HCT116 (cell line): ENCODE data around the gene SCAF8. TPM values are rescaled to one million over a fixed set of nuclear protein-coding genes. Genes with fewer than 3 reads are reported as not detected.
A peak's percentile ranks its signal among the peaks of the same experiment; 100 is the strongest.

Experiments used
- ATAC-seq: fragments of 200-7000 bp; cut with Tn5 transposase; 2 replicates; pipeline ENCODE4 v1.9.1; 2020; ENCODE audit warnings: mild to moderate bottlenecking, moderate library complexity
- BruUV-seq: library from RNA; stranded (reverse); fragments of 400-500 nt; replicated peaks from 2 replicates; lab custom pipeline; 2021; lab: Mats Ljungman, UMichigan
- CTCF ChIA-PET: fragments of 300-600 bp; sonication (Branson Sonifier 250); formaldehyde crosslinking; loops from one replicate; lab custom pipeline; 2021; ENCODE audit warnings: antibody characterized with exemption; lab: Charles Lee
- POLR2A ChIA-PET: fragments of 300-600, 350-600 bp; sonication (Branson Sonifier 250); formaldehyde crosslinking; loops from one replicate; lab custom pipeline; 2021; ENCODE audit warnings: antibody characterized with exemption; lab: Charles Lee
- RAD21 ChIA-PET, 2 experiments: fragments of 300-600 bp; sonication (Branson Sonifier 250); formaldehyde crosslinking; loops; one replicate each; lab custom pipeline; 2023; ENCODE audit warnings: low total read pairs in 2 of 2; ENCODE audit not compliant: uncharacterized antibody in 2 of 2, unreplicated experiment in 2 of 2, low non-redundant PET in 1 of 2; lab: Charles Lee
- DNase-seq: peaks from one replicate; pipeline ENCODE4 v3.0.0-alpha.2; 2010; ENCODE audit warnings: low read depth, low spot score
- H2AFZ ChIP-seq: fragments of 200-600 bp; shearing (Covaris generic), sonication (generic); 2 replicates; pipeline ENCODE4 v1.6.1; 2017; ENCODE audit warnings: low read depth, mixed run types, mixed read lengths, antibody characterized with exemption, low read length; ENCODE audit not compliant: poor library complexity, severe bottlenecking
- H3K27ac ChIP-seq: 2 replicates; pipeline ENCODE4 v1.5.1; 2012; ENCODE audit warnings: low read depth, low read length
- H3K27me3 ChIP-seq: fragments of 200-600 bp; sonication (generic); 2 replicates; pipeline ENCODE4 v1.6.1; 2016; ENCODE audit warnings: mixed run types, low read length, mixed read lengths; ENCODE audit not compliant: insufficient read depth
- H3K36me3 ChIP-seq, 2 experiments: fragments of 200-500 bp in 1 of 2; fragments of 200-600 bp in 1 of 2; sonication (Bioruptor generic) in 1 of 2; sonication (generic) in 1 of 2; 2 replicates each; pipeline versions ENCODE4 v1.5.1 to v1.6.1; 2014 to 2016; ENCODE audit warnings: low read length in 2 of 2, inconsistent platforms in 1 of 2, mixed read lengths in 1 of 2, mixed run types in 1 of 2; ENCODE audit not compliant: insufficient read depth in 2 of 2, control insufficient read depth in 1 of 2
- H3K4me1 ChIP-seq, 2 experiments: fragments of 200-600 bp in 1 of 2; sonication (generic) in 1 of 2; 2 replicates each; pipeline versions ENCODE4 v1.5.1 to v1.6.1; 2012 to 2017; ENCODE audit warnings: low read length in 2 of 2, inconsistent platforms in 1 of 2, mild to moderate bottlenecking in 1 of 2, mixed read lengths in 1 of 2, mixed run types in 1 of 2, moderate library complexity in 1 of 2; ENCODE audit not compliant: insufficient read depth in 2 of 2, control insufficient read depth in 1 of 2
- H3K4me2 ChIP-seq: fragments of 200-600 bp; sonication (generic); 2 replicates; pipeline ENCODE4 v1.6.1; 2017; ENCODE audit warnings: mixed run types, low read length, mixed read lengths
- H3K4me3 ChIP-seq, 2 experiments: fragments of 200-600 bp in 1 of 2; sonication (generic) in 1 of 2; replicated peaks in 1 of 2; 2 replicates each; pipeline ENCODE4 v1.5.1; 2011 to 2016; ENCODE audit warnings: low read length in 2 of 2, control low read depth in 1 of 2, low read depth in 1 of 2, mild to moderate bottlenecking in 1 of 2, mixed read lengths in 1 of 2, mixed run types in 1 of 2
- H3K79me2 ChIP-seq: fragments of 200-600 bp; sonication (generic); 2 replicates; pipeline ENCODE4 v1.6.1; 2017; ENCODE audit warnings: mild to moderate bottlenecking, mixed run types, low read length, moderate library complexity, mixed read lengths; ENCODE audit not compliant: insufficient read depth
- H3K9ac ChIP-seq: fragments of 200-600 bp; sonication (generic); 2 replicates; pipeline ENCODE4 v1.6.1; 2016; ENCODE audit warnings: low read length, mixed read lengths
- H3K9me2 ChIP-seq: fragments of 200-600 bp; sonication (generic), shearing (Covaris generic); 2 replicates; pipeline ENCODE4 v1.6.1; 2017; ENCODE audit warnings: mixed run types, mild to moderate bottlenecking, moderate library complexity; ENCODE audit not compliant: insufficient read depth
- H3K9me3 ChIP-seq, 2 experiments: fragments of 200-500 bp in 1 of 2; fragments of 200-600 bp in 1 of 2; sonication (Bioruptor generic) in 1 of 2; sonication (generic) in 1 of 2; 2 replicates each; pipeline ENCODE4 v1.6.1; 2014 to 2017; ENCODE audit warnings: low read length in 2 of 2, mixed read lengths in 2 of 2, inconsistent platforms in 1 of 2, low read depth in 1 of 2, mild to moderate bottlenecking in 1 of 2, mixed run types in 1 of 2, moderate library complexity in 1 of 2; ENCODE audit not compliant: control insufficient read depth in 1 of 2, insufficient read depth in 1 of 2
- H4K20me1 ChIP-seq: fragments of 200-600 bp; sonication (generic), shearing (Covaris generic); 2 replicates; pipeline ENCODE4 v1.6.1; 2017; ENCODE audit warnings: mixed run types, mild to moderate bottlenecking, moderate library complexity; ENCODE audit not compliant: insufficient read depth
- CBX3 ChIP-seq: IDR thresholded peaks from 2 replicates; pipeline ENCODE4 v1.6.1; 2012; ENCODE audit warnings: low read depth
- CEBPB ChIP-seq: IDR thresholded peaks from 2 replicates; pipeline ENCODE4 v1.6.1; 2012; ENCODE audit warnings: low read depth
- CTCF ChIP-seq, 3 experiments: fragments of 200-600 bp in 1 of 3; sonication (generic) in 1 of 3; IDR thresholded peaks in 2 of 3; conservative IDR thresholded peaks in 1 of 3; 2 replicates each; pipeline ENCODE4 v1.5.1; 2012 to 2017; ENCODE audit warnings: low read depth in 2 of 3, low read length in 2 of 3, antibody characterized with exemption in 1 of 3, borderline replicate concordance in 1 of 3, control low read depth in 1 of 3, mild to moderate bottlenecking in 1 of 3, mixed read lengths in 1 of 3, mixed run types in 1 of 3, moderate library complexity in 1 of 3; ENCODE audit not compliant: insufficient read depth in 1 of 3
- ELF1 ChIP-seq: IDR thresholded peaks from 2 replicates; pipeline ENCODE4 v1.6.1; 2012; ENCODE audit warnings: low read depth, borderline replicate concordance
- EZH2 ChIP-seq: fragments of 200-600 bp; sonication (generic); IDR thresholded peaks from 2 replicates; pipeline ENCODE4 v1.6.1; 2017; ENCODE audit warnings: antibody characterized with exemption, mixed run types
- EZH2phosphoT487 ChIP-seq: fragments of 200-600 bp; IDR thresholded peaks from 2 replicates; pipeline ENCODE4 v1.6.1; 2018; ENCODE audit warnings: antibody characterized with exemption, borderline replicate concordance
- FOSL1 ChIP-seq: IDR thresholded peaks from 2 replicates; pipeline ENCODE4 v1.6.1; 2012; ENCODE audit warnings: low read depth
- JUND ChIP-seq: IDR thresholded peaks from 2 replicates; pipeline ENCODE4 v1.6.1; 2012
- MAX ChIP-seq: IDR thresholded peaks from 2 replicates; pipeline ENCODE4 v1.6.1; 2012
- POLR2AphosphoS5 ChIP-seq: IDR thresholded peaks from 2 replicates; pipeline ENCODE4 v1.6.1; 2011; ENCODE audit warnings: mild to moderate bottlenecking, low read depth, low read length, moderate library complexity
- RAD21 ChIP-seq: IDR thresholded peaks from 2 replicates; pipeline ENCODE4 v1.6.1; 2012; ENCODE audit warnings: low read depth, mild to moderate bottlenecking
- SIN3A ChIP-seq: IDR thresholded peaks from 2 replicates; pipeline ENCODE4 v1.6.1; 2012; ENCODE audit warnings: low read depth
- SP1 ChIP-seq: IDR thresholded peaks from 2 replicates; pipeline ENCODE4 v1.6.1; 2012; ENCODE audit warnings: low read depth
- SRF ChIP-seq: IDR thresholded peaks from 2 replicates; pipeline ENCODE4 v1.6.1; 2012; ENCODE audit warnings: low read depth
- TCF7L2 ChIP-seq: IDR thresholded peaks from 2 replicates; pipeline ENCODE4 v1.7.0; 2011; ENCODE audit warnings: borderline replicate concordance, inconsistent platforms; ENCODE audit not compliant: insufficient read depth, insufficient read length; ENCODE audit errors: extremely low read depth
- YY1 ChIP-seq: IDR thresholded peaks from 2 replicates; pipeline ENCODE4 v1.6.1; 2011; ENCODE audit warnings: low read length, low read depth, moderate library complexity, mild to moderate bottlenecking; ENCODE audit not compliant: insufficient replicate concordance; ENCODE audit errors: extremely low read depth
- ZFX ChIP-seq: fragments of 450-650 bp; IDR thresholded peaks from 2 replicates; pipeline ENCODE4 v1.6.1; 2017
- ZNF274 ChIP-seq: fragments of 200-500 bp; sonication (Bioruptor generic); IDR thresholded peaks from 2 replicates; pipeline ENCODE4 v1.6.1; 2014; ENCODE audit warnings: mild to moderate bottlenecking, low read depth, low read length, inconsistent platforms
- intact Hi-C: fragments of 100-400 bp; cut with micrococcal nuclease; formaldehyde crosslinking; loops from 2 replicates; pipeline ENCODE4 v1.10.0; 2022
- total RNA-seq: library from RNA; stranded (reverse); gene quantifications from one replicate; pipeline ENCODE4 v1.2.1, GENCODE V29; 2021; ENCODE audit not compliant: unreplicated experiment

Gene SCAF8
- total RNA-seq, 1 experiment from 2014 or later = 34.6 TPM

- Histone ChIP-seq H3K27me3 (no peaks in the 10 kb centered on the region), H3K9ac (no peak overlapping the region), H3K9me3 (no peaks in the 10 kb centered on the region), H3K9me2 (no peaks in the 10 kb centered on the region), H3K79me2 (peaks cover 66% of the 10 kb centered on the region), H3K27ac (no peak overlapping the region), H2AFZ (no peak overlapping the region), H3K36me3 (peaks cover 8 to 10% of the 10 kb centered on the region in 2 experiments; a peak in 2 of 4 replicates), H4K20me1 (peaks cover 4% of the 10 kb centered on the region), H3K4me1 (peaks cover 4 to 15% of the 10 kb centered on the region in 2 experiments; a peak in 2 of 4 replicates), H3K4me2 (peak overlapping the region; percentile 21; the same call in 1 of the 2 replicates), H3K4me3 (no peak overlapping the region)
- ATAC-seq = no peak
- no TSS peak for BruUV-seq
- ChIA-PET POLR2A (no interaction called here), RAD21 (no interaction called here), CTCF (no interaction called here)
- intact Hi-C loops = no loop called here
- no peak for DNase-seq
- TF ChIP-seq CEBPB = no peak
- TF ChIP-seq SIN3A = no peak
- no peak for TF ChIP-seq EZH2phosphoT487
Measured at GRCh38 chr6:154792325-154792724, 59.1 kb downstream of the SCAF8 start.

- POLR2A ChIA-PET = no interaction called here
- peaks cover 8 to 11% of the 10 kb centered on the region in 2 experiments; a peak in 2 of 4 replicates for H3K36me3 ChIP-seq
- intact Hi-C loops = no loop called here
Measured at GRCh38 chr6:154792761-154793160, 59.5 kb downstream of the SCAF8 start.

More at GRCh38 chr6:154792761-154793160, 59.5 kb downstream of the SCAF8 start:
- H2AFZ ChIP-seq = no peak overlapping the region
- no peak for TF ChIP-seq CBX3
- TF ChIP-seq YY1 = no peak
- TF ChIP-seq JUND = no peak
- TF ChIP-seq TCF7L2 = no peak
- no peak for TF ChIP-seq ZFX
- no peak for TF ChIP-seq ZNF274
- no peak for TF ChIP-seq CTCF (IDR thresholded peaks at IDR 0.05 in 2 of 3, conservative IDR thresholded peaks at IDR 0.05 in 1 of 3; ENCODE audit: borderline replicate concordance in 1 of 3, insufficient read depth in 1 of 3, low read depth in 2 of 3, low read length in 2 of 3)
- TF ChIP-seq POLR2AphosphoS5 = no peak
- TF ChIP-seq ELF1 = no peak
- TF ChIP-seq RAD21 = no peak
- TF ChIP-seq MAX = no peak
- no peak for TF ChIP-seq FOSL1
- no peak for TF ChIP-seq EZH2
- TF ChIP-seq SP1 = no peak
- TF ChIP-seq SRF = no peak
- peaks cover 4% of the 10 kb centered on the region for H4K20me1 ChIP-seq
- peak overlapping the region; percentile 21; the same call in 1 of the 2 replicates for H3K4me2 ChIP-seq
- no peaks in the 10 kb centered on the region for H3K9me2 ChIP-seq
- peaks cover 62% of the 10 kb centered on the region for H3K79me2 ChIP-seq
- no peak overlapping the region for H3K9ac ChIP-seq
- RAD21 ChIA-PET = no interaction called here
- no peaks in the 10 kb centered on the region for H3K27me3 ChIP-seq
- no peak overlapping the region for H3K4me3 ChIP-seq
- H3K27ac ChIP-seq = no peak overlapping the region
- no peaks in the 10 kb centered on the region for H3K9me3 ChIP-seq
- no TSS peak for BruUV-seq
- DNase-seq (no peak), ATAC-seq (peak; percentile 49; the same call in 1 of the 2 replicates)
- CTCF ChIA-PET = no interaction called here
- peaks cover 4 to 15% of the 10 kb centered on the region in 2 experiments; a peak in 2 of 4 replicates for H3K4me1 ChIP-seq
